ENCODE results near the gene NUP62.

Gene NUP62

GRCh38 chr19:49875177-49875576 lies 54.1 kb downstream of the NUP62 start:
- Histone ChIP-seq H3K27me3 (ENCODE audit: control insufficient read depth, insufficient read depth, low read length) (no peaks in the 10 kb centered on the region), H3K9ac (ENCODE audit: low read length) (peak overlapping the region; percentile 82), H3K36me3 (ENCODE audit: control insufficient read depth, low read depth, low read length) (peaks cover 10% of the 10 kb centered on the region), H3K9me3 (ENCODE audit: control insufficient read depth, low read depth, low read length) (no peaks in the 10 kb centered on the region), H3K4me1 (ENCODE audit: control insufficient read depth, low read depth, low read length) (peaks cover 6% of the 10 kb centered on the region), H3K4me3 (ENCODE audit: low read length) (peak overlapping the region; percentile 93), H3K27ac (ENCODE audit: low read length) (no peak overlapping the region)

GRCh38 chr19:49874503-49875157 lies 54.7 kb downstream of the NUP62 start:
- H3K36me3 ChIP-seq (ENCODE audit: control insufficient read depth, low read depth, low read length) = peaks cover 8% of the 10 kb centered on the region
- no peak overlapping the region for H3K27ac ChIP-seq (ENCODE audit: low read length)
- no peak overlapping the region for H3K4me3 ChIP-seq (ENCODE audit: low read length)
- no peak overlapping the region for H3K9ac ChIP-seq (ENCODE audit: low read length)
- H3K9me3 ChIP-seq (ENCODE audit: control insufficient read depth, low read depth, low read length) = no peaks in the 10 kb centered on the region
- H3K4me1 ChIP-seq (ENCODE audit: control insufficient read depth, low read depth, low read length) = peaks cover 7% of the 10 kb centered on the region
- H3K27me3 ChIP-seq (ENCODE audit: control insufficient read depth, insufficient read depth, low read length) = no peaks in the 10 kb centered on the region

- no peaks in the 10 kb centered on the region for H3K9me3 ChIP-seq (ENCODE audit: control insufficient read depth, low read depth, low read length)
- no peak overlapping the region for H3K4me3 ChIP-seq (ENCODE audit: low read length)
- no peaks in the 10 kb centered on the region for H3K27me3 ChIP-seq (ENCODE audit: control insufficient read depth, insufficient read depth, low read length)
- peaks cover 4% of the 10 kb centered on the region for H3K36me3 ChIP-seq (ENCODE audit: control insufficient read depth, low read depth, low read length)
- no peak overlapping the region for H3K27ac ChIP-seq (ENCODE audit: low read length)
- H3K4me1 ChIP-seq (ENCODE audit: control insufficient read depth, low read depth, low read length) = peaks cover 7% of the 10 kb centered on the region
- H3K9ac ChIP-seq (ENCODE audit: low read length) = no peak overlapping the region
Observed at GRCh38 chr19:49873834-49874233, 55.5 kb downstream of the NUP62 start.

- peaks cover 4% of the 10 kb centered on the region for H3K36me3 ChIP-seq (ENCODE audit: control insufficient read depth, low read depth, low read length)
- H3K27ac ChIP-seq (ENCODE audit: low read length) = no peak overlapping the region
- H3K9ac ChIP-seq (ENCODE audit: low read length) = no peak overlapping the region
- H3K4me1 ChIP-seq (ENCODE audit: control insufficient read depth, low read depth, low read length) = peaks cover 3% of the 10 kb centered on the region
- no peaks in the 10 kb centered on the region for H3K9me3 ChIP-seq (ENCODE audit: control insufficient read depth, low read depth, low read length)
- no peak overlapping the region for H3K4me3 ChIP-seq (ENCODE audit: low read length)
- H3K27me3 ChIP-seq (ENCODE audit: control insufficient read depth, insufficient read depth, low read length) = no peaks in the 10 kb centered on the region
Observed at GRCh38 chr19:49873129-49873521, 56.2 kb downstream of the NUP62 start.

- Histone ChIP-seq H3K4me1 (ENCODE audit: control insufficient read depth, low read depth, low read length) (peaks cover 3% of the 10 kb centered on the region), H3K4me3 (ENCODE audit: low read length) (no peak overlapping the region), H3K9ac (ENCODE audit: low read length) (no peak overlapping the region), H3K36me3 (ENCODE audit: control insufficient read depth, low read depth, low read length) (peaks cover 4% of the 10 kb centered on the region), H3K9me3 (ENCODE audit: control insufficient read depth, low read depth, low read length) (no peaks in the 10 kb centered on the region), H3K27ac (ENCODE audit: low read length) (no peak overlapping the region), H3K27me3 (ENCODE audit: control insufficient read depth, insufficient read depth, low read length) (no peaks in the 10 kb centered on the region)
Observed at GRCh38 chr19:49872245-49873128, 56.8 kb downstream of the NUP62 start.

GRCh38 chr19:49871349-49871985 lies 57.8 kb downstream of the NUP62 start:
- H3K36me3 ChIP-seq (ENCODE audit: control insufficient read depth, low read depth, low read length) = peaks cover 4% of the 10 kb centered on the region
- H3K4me3 ChIP-seq (ENCODE audit: low read length) = no peak overlapping the region
- no peak overlapping the region for H3K9ac ChIP-seq (ENCODE audit: low read length)
- H3K9me3 ChIP-seq (ENCODE audit: control insufficient read depth, low read depth, low read length) = no peaks in the 10 kb centered on the region
- no peak overlapping the region for H3K27ac ChIP-seq (ENCODE audit: low read length)
- H3K27me3 ChIP-seq (ENCODE audit: control insufficient read depth, insufficient read depth, low read length) = no peaks in the 10 kb centered on the region
- peaks cover 6% of the 10 kb centered on the region for H3K4me1 ChIP-seq (ENCODE audit: control insufficient read depth, low read depth, low read length)

GRCh38 chr19:49870309-49870901 lies 58.9 kb downstream of the NUP62 start:
- peaks cover 10% of the 10 kb centered on the region for H3K4me1 ChIP-seq (ENCODE audit: control insufficient read depth, low read depth, low read length)
- H3K9me3 ChIP-seq (ENCODE audit: control insufficient read depth, low read depth, low read length) = no peaks in the 10 kb centered on the region

GRCh38 chr19:49869484-49870308 lies 59.6 kb downstream of the NUP62 start:
- peak overlapping the region; percentile 68 for H3K4me3 ChIP-seq (ENCODE audit: low read length)
- H3K27ac ChIP-seq (ENCODE audit: low read length) = peak overlapping the region; percentile 41
- H3K36me3 ChIP-seq (ENCODE audit: control insufficient read depth, low read depth, low read length) = peaks cover 8% of the 10 kb centered on the region
- no peaks in the 10 kb centered on the region for H3K27me3 ChIP-seq (ENCODE audit: control insufficient read depth, insufficient read depth, low read length)
- H3K4me1 ChIP-seq (ENCODE audit: control insufficient read depth, low read depth, low read length) = peaks cover 10% of the 10 kb centered on the region
- H3K9me3 ChIP-seq (ENCODE audit: control insufficient read depth, low read depth, low read length) = no peaks in the 10 kb centered on the region
- H3K9ac ChIP-seq (ENCODE audit: low read length) = peak overlapping the region; percentile 67

More at GRCh38 chr19:49870309-49870901, 58.9 kb downstream of the NUP62 start:
- Histone ChIP-seq H3K27ac (ENCODE audit: low read length) (peak overlapping the region; percentile 41), H3K4me3 (ENCODE audit: low read length) (peak overlapping the region; percentile 68), H3K27me3 (ENCODE audit: control insufficient read depth, insufficient read depth, low read length) (no peaks in the 10 kb centered on the region), H3K9ac (ENCODE audit: low read length) (peak overlapping the region; percentile 67), H3K36me3 (ENCODE audit: control insufficient read depth, low read depth, low read length) (peaks cover 4% of the 10 kb centered on the region)

- H3K27ac ChIP-seq (ENCODE audit: low read length) = no peak overlapping the region
- no peaks in the 10 kb centered on the region for H3K27me3 ChIP-seq (ENCODE audit: control insufficient read depth, insufficient read depth, low read length)
- no peaks in the 10 kb centered on the region for H3K9me3 ChIP-seq (ENCODE audit: control insufficient read depth, low read depth, low read length)
- peaks cover 10% of the 10 kb centered on the region for H3K4me1 ChIP-seq (ENCODE audit: control insufficient read depth, low read depth, low read length)
- peak overlapping the region; percentile 68 for H3K4me3 ChIP-seq (ENCODE audit: low read length)
- no peak overlapping the region for H3K9ac ChIP-seq (ENCODE audit: low read length)
- peaks cover 11% of the 10 kb centered on the region for H3K36me3 ChIP-seq (ENCODE audit: control insufficient read depth, low read depth, low read length)
Observed at GRCh38 chr19:49869009-49869483, 60.3 kb downstream of the NUP62 start.

GRCh38 chr19:49866933-49867782 lies 62.1 kb downstream of the NUP62 start, which contains the start of gene PNKP:
Gene PNKP (minus strand): TSS chr19:49867576. CDS start chr19:49867204, 372 bp downstream.
- peaks cover 10% of the 10 kb centered on the region for H3K4me1 ChIP-seq (ENCODE audit: control insufficient read depth, low read depth, low read length)
- peak within 1 kb of the TSS; percentile 82 for H3K9ac ChIP-seq (ENCODE audit: low read length)
- H3K9me3 ChIP-seq (ENCODE audit: control insufficient read depth, low read depth, low read length) = no peaks in the 10 kb centered on the region
- peak within 1 kb of the TSS; percentile 96 for H3K4me3 ChIP-seq (ENCODE audit: low read length)
- H3K36me3 ChIP-seq (ENCODE audit: control insufficient read depth, low read depth, low read length) = peaks cover 21% of the 10 kb centered on the region
- no peaks in the 10 kb centered on the region for H3K27me3 ChIP-seq (ENCODE audit: control insufficient read depth, insufficient read depth, low read length)
- H3K27ac ChIP-seq (ENCODE audit: low read length) = peak within 1 kb of the TSS; percentile 78
